Activated B cell treated with CpG ODN at 0.5 μM for 24 hours (primary cell): ENCODE measurements around the gene MACROD2. TPM values are rescaled to one million over a fixed set of nuclear protein-coding genes. Genes with fewer than 3 reads are reported as not detected.

ENCODE experiments used
- ATAC-seq: fragments of 200-7000 bp; cut with Tn5 transposase; one replicate; pipeline ENCODE4 v1.10.0; 2021; ENCODE audit warnings: low read depth, mild to moderate bottlenecking, moderate library complexity
- CTCF ChIA-PET: fragments of 350-600 bp; sonication (Branson Sonifier 250); formaldehyde crosslinking; loops from one replicate; lab custom pipeline; 2021; ENCODE audit warnings: antibody characterized with exemption; lab: Charles Lee
- POLR2A ChIA-PET: fragments of 350-600 bp; sonication (Branson Sonifier 250); formaldehyde crosslinking; loops from one replicate; lab custom pipeline; 2021; ENCODE audit warnings: antibody characterized with exemption; lab: Charles Lee
- DNase-seq: peaks from one replicate; pipeline ENCODE4 v3.0.0; 2022
- H3K27ac Mint-ChIP-seq: one replicate; pipeline ENCODE4 v1.8.0; 2020; ENCODE audit warnings: mixed read lengths
- H3K27me3 Mint-ChIP-seq: one replicate; pipeline ENCODE4 v1.8.0; 2021; ENCODE audit warnings: mixed read lengths
- H3K36me3 Mint-ChIP-seq: one replicate; pipeline ENCODE4 v1.8.0; 2021; ENCODE audit warnings: low read depth, mixed read lengths
- H3K4me1 Mint-ChIP-seq: one replicate; pipeline ENCODE4 v1.8.0; 2021; ENCODE audit warnings: mixed read lengths
- H3K4me3 Mint-ChIP-seq: one replicate; pipeline ENCODE4 v1.8.0; 2020; ENCODE audit warnings: mild to moderate bottlenecking, mixed read lengths
- H3K9me3 Mint-ChIP-seq: one replicate; pipeline ENCODE4 v1.8.0; 2020; ENCODE audit warnings: mixed read lengths
- intact Hi-C: fragments of 100-400 bp; cut with micrococcal nuclease; formaldehyde crosslinking; loops from one replicate; pipeline ENCODE4 v1.15.1; 2024
- total RNA-seq: library from RNA; stranded (reverse); gene quantifications from 2 replicates; pipeline ENCODE4 v1.2.3, GENCODE V29; 2022
- TF ChIP-seq, protein P1 (sequence below): fragments of 200-600 bp; IDR thresholded peaks from one replicate; pipeline ENCODE4 v1.8.0; 2022; ENCODE audit warnings: antibody characterized with exemption, mild to moderate bottlenecking

The MACROD2 gene
- total RNA-seq, 1 donor from 2014 or later = 55.1 TPM

DNA sequence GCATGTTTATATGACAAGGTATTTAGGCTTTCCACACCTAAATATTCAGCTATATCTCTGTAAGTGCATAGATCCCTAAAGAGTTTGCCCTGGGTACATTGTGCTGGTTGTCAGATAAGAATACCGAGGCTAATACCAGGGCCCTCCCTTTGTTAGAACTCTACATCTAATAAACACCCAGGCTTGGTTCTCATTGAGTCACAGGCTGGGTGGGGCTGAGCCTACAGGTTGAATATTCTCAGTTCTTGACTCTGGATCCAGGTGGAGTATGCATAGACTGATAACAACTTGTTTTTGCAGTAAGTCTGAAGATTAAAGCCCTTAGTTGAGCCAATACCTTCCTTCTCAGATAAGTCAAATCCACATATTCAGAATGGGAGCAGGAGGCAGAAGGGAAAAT, 654.3 kb downstream of the MACROD2 start:
- ATAC-seq = no peak
- intact Hi-C loops = no loop called here
- no peaks in the 10 kb centered on the region for H3K27me3 Mint-ChIP-seq
- H3K27ac Mint-ChIP-seq = no peak overlapping the region
- DNase-seq = no peak
- no peaks in the 10 kb centered on the region for H3K9me3 Mint-ChIP-seq
- ChIA-PET CTCF (no interaction called here), POLR2A (no interaction called here)
- H3K36me3 Mint-ChIP-seq = no peaks in the 10 kb centered on the region
- no peaks in the 10 kb centered on the region for H3K4me1 Mint-ChIP-seq
- TF ChIP-seq, protein P1, sequence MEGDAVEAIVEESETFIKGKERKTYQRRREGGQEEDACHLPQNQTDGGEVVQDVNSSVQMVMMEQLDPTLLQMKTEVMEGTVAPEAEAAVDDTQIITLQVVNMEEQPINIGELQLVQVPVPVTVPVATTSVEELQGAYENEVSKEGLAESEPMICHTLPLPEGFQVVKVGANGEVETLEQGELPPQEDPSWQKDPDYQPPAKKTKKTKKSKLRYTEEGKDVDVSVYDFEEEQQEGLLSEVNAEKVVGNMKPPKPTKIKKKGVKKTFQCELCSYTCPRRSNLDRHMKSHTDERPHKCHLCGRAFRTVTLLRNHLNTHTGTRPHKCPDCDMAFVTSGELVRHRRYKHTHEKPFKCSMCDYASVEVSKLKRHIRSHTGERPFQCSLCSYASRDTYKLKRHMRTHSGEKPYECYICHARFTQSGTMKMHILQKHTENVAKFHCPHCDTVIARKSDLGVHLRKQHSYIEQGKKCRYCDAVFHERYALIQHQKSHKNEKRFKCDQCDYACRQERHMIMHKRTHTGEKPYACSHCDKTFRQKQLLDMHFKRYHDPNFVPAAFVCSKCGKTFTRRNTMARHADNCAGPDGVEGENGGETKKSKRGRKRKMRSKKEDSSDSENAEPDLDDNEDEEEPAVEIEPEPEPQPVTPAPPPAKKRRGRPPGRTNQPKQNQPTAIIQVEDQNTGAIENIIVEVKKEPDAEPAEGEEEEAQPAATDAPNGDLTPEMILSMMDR = no peak
- H3K4me3 Mint-ChIP-seq = no peak overlapping the region

DNA sequence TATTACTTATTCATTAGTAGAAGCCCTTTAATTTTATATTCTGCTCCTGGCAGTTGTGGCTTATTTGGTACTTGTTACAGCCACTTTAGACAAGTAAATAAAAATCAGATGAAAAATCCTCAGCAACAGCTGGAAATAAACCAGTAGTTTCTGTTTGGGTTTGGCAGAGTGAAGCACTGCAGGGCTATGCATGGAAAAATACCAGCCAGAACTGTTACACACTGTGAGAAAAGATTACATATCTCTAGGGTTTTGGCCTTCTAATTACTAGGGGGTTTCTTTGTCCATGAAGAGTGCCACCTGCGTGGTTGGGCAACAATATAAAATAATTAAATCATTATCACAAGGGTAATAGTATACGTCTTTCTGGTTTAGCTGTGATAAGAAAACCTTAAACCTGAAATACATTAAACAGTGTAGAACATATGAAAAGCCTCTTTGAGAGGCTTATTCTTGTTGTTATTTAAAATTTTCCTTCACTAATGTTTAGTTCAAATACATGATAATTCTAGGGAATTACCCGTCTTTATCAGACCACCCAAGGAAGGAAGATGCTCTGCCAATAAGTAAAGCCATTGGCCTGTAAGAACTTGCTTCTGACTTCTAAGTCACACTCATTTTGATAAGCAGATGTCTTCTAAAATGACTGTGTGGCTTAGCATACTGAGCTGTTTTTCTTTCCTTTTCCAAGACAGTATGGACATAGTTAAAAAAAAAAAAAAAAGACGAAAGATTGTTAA, 662.1 kb downstream of the MACROD2 start:
- Mint-ChIP-seq H3K27me3 (no peaks in the 10 kb centered on the region), H3K4me3 (no peak overlapping the region), H3K27ac (no peak overlapping the region), H3K4me1 (no peaks in the 10 kb centered on the region), H3K9me3 (no peaks in the 10 kb centered on the region), H3K36me3 (no peaks in the 10 kb centered on the region)
- TF ChIP-seq, protein P1 = no peak
- intact Hi-C loops = no loop called here
- no peak for ATAC-seq
- ChIA-PET CTCF (no interaction called here), POLR2A (no interaction called here)
- DNase-seq = no peak

DNA sequence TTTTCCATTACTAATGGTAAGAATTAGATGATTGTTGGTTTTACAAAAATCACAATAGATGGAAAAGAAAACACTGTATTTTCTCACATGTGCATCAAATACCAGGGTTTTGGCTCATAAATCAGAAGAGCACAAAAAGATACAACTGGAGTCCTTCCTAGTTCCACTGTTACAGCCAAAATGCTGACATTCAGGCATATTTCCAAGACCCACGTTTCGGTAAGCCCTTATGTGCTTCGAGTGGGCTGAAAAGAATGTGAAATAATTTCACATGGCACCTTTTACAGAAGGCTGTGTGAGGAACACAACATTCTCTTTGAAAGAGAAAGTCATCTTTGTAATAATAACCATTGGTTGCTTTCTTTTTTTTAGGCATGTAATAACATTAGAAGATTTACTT, 668.8 kb downstream of the MACROD2 start:
- Mint-ChIP-seq H3K27me3 (no peaks in the 10 kb centered on the region), H3K4me3 (no peak overlapping the region), H3K9me3 (no peaks in the 10 kb centered on the region), H3K27ac (no peak overlapping the region), H3K36me3 (no peaks in the 10 kb centered on the region), H3K4me1 (no peaks in the 10 kb centered on the region)
- intact Hi-C loops = no loop called here
- POLR2A ChIA-PET = no interaction called here
- DNase-seq (no peak), ATAC-seq (no peak)
- CTCF ChIA-PET = no interaction called here
- TF ChIP-seq, protein P1 = no peak

DNA sequence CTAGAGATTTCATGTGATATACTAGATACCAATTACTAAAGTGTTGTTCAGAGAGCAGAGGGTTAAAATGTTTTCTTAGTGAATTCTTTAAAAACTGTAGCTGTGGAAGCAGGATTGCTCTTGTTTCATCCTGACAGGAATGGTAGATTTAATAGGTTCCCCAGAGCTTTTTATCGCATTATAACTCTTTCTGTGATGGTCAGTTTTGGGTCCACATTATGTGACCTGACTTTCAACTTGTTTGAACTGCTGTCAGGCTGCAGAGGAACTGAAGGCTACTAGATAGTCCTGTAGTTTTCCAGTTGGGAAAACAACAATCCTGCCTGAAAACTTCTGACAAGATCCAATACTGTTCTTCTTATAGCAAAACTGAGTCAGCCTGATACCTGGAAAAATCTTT, 671.4 kb downstream of the MACROD2 start:
- DNase-seq (no peak), ATAC-seq (no peak)
- TF ChIP-seq, protein P1 = no peak
- H3K4me1 Mint-ChIP-seq = no peaks in the 10 kb centered on the region
- CTCF ChIA-PET = interaction anchor here (0.6 kb wide), 1 partner anchor 12 kb away, joined by 4 read pairs; no protein-coding TSS in a partner anchor
- intact Hi-C loops = no loop called here
- no peaks in the 10 kb centered on the region for H3K9me3 Mint-ChIP-seq
- no peaks in the 10 kb centered on the region for H3K27me3 Mint-ChIP-seq
- no peak overlapping the region for H3K4me3 Mint-ChIP-seq
- no peaks in the 10 kb centered on the region for H3K36me3 Mint-ChIP-seq
- POLR2A ChIA-PET = no interaction called here
- no peak overlapping the region for H3K27ac Mint-ChIP-seq

DNA sequence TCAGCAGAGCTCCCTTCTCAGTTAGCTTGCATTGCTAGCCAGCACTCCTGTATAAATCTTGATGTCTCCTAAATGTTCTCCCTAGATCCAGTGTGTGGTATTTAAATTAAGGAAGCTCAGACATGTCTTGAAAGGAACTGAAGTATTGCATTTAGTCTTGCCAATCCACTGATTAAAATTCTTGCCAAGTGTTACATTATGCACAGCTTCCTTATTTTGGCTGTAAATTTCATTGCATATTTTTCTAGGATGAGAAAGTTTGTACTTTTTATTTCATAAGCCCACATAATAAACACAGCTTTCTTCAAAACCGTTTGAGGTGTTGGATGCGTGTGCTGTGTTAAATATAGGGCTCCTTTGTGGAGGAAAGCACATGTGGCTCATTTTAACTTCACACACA, 671.9 kb downstream of the MACROD2 start:
- CTCF ChIA-PET = no interaction called here
- ATAC-seq (no peak), DNase-seq (no peak)
- TF ChIP-seq, protein P1 = no peak
- intact Hi-C loops = no loop called here
- no peaks in the 10 kb centered on the region for H3K27me3 Mint-ChIP-seq
- no peak overlapping the region for H3K27ac Mint-ChIP-seq
- no peak overlapping the region for H3K4me3 Mint-ChIP-seq
- H3K36me3 Mint-ChIP-seq = no peaks in the 10 kb centered on the region
- H3K4me1 Mint-ChIP-seq = no peaks in the 10 kb centered on the region
- POLR2A ChIA-PET = no interaction called here
- H3K9me3 Mint-ChIP-seq = no peaks in the 10 kb centered on the region
